ENCODE data around the gene HHIPL1.

The HHIPL1 gene

GRCh38 chr14:99609245-99610170 lies 35.4 kb upstream of the HHIPL1 start:
- DNase-seq: peak in 1 of 56 donors; percentile 26

DNA sequence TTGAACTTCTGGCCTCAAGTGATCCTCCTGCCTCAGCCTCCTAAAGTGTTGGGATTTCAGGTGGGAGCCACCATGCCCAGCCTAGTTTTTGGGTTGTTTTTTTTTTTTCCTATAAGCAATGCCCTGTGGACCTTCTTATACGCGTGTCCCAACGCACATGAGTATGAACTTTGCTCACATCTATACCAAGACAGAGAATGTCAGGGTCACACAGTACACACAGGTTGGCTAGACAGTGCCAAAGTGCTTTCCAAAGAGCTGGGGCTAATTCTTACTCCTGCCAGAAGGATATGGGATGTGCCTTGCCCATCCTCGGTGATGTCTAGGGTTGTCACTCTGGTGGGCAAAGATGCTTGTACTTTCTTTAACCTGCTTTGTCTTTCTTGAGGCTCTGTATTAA lies 33.3 kb upstream of the HHIPL1 start:
- DNase-seq: no peak

DNA sequence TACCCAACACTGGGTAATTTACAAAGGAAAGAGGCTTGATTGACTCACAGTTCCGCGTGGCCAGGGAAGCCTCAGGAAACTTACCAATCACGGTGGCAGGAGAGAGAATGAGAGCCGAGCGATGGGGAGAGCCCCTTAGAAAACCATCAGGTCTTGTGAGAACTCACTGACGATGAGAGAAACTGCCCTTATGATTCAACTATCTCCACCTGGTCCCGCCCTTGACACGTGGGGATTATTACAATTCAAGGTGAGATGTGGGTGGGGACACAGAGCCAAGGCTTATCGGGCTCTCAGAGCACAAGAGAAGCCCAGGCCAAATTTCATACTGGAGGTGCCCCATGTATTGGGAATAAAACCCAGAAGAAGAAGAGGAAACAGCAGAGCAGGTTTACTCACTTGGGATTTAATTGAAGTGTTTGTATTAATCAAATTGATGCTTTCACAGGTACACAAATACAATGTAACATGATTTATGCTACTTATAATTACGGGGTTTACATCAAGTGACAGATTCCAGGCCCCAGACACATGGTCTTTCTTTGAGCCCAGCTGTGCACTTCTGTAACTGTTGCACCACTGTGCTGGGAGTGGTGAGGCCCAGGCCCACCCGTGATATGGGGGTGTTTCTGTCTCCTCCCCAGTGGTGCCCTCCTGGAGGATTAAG lies 32.7 kb upstream of the HHIPL1 start:
- DNase-seq: no peak

- DNase-seq: no peak
Observed at GRCh38 chr14:99612738-99613330, 32.1 kb upstream of the HHIPL1 start.

DNA sequence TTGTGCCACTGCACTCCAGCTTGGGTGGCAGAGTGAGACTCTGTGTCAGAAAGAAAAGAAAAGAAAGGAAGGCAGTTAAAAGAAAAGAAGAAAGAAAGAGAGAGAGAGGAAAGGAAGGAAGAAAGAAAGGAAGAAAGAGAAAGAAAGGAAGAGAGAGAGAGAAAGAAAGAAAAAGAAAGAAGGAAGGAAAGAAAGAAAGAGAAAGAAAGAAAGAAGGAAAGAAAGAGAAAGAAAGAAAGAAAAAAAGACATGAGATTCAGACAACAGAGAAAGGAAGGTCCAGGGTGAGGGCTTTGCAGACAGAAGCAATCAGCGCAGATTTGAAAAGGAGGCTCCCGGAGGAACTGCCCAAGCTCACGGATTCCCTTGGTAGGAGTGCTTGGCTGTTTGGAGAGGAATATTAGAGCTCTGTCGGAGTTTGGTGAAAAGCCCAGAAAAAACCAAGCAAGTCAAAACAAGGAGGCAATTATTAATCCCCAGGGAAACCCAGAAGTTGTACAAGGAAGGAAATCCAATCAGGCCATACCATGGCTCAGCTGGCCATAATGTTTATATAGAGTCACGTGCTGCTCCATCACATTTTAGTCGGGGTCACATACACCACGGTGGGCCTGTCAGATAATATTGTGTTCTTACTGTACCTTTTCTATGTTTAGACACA lies 29.3 kb upstream of the HHIPL1 start:
- peak in 1 of 56 donors; percentile 19 for DNase-seq

DNA sequence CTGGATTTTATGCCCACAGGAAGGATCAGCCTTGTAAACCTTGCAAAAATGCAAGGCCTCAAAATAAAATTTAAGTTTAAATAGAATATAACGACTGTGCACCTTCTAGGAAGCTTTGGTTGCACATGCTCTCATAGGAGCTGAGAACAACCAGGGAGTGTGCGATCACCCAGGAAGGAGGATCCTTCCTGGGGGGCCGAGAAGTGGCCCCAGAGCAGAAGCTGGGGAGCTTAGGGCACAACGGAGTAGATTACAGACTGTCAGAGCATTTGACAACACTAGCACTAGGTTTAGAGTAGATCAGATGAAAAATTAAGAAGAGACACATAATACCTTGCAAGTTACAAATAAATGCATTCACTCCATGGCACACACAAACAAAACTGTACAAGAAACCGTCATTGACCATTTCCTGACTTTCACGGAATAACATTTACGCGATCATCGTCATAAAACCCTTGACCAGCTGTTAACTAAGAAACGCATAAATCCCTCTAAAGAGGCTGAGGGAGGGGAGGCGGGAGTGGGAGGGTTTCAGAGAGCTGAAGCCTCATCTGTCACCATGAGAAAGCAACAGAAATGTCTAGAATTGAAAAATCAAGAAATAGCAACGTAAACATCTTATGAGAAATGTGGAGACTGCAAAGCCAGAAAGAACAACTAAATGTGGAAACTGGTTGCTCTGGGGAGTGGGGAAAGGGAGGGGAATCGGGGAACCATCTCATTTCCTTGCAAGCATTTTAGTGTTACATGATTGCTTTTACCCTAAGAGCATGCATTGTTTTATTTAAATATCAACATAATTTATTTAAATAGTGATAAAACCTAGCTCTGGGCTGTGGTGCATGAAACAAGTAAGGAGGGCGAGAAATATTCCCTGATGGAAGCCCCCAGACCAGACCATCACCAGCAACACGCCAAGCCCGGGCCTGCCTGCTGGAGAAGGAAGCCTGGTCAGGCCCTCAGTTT lies 27.8 kb upstream of the HHIPL1 start:
- DNase-seq: no peak

- no peak for DNase-seq
Observed at GRCh38 chr14:99619835-99620834, 24.8 kb upstream of the HHIPL1 start.

GRCh38 chr14:99621948-99622347 lies 23.0 kb upstream of the HHIPL1 start:
- DNase-seq: no peak

DNA sequence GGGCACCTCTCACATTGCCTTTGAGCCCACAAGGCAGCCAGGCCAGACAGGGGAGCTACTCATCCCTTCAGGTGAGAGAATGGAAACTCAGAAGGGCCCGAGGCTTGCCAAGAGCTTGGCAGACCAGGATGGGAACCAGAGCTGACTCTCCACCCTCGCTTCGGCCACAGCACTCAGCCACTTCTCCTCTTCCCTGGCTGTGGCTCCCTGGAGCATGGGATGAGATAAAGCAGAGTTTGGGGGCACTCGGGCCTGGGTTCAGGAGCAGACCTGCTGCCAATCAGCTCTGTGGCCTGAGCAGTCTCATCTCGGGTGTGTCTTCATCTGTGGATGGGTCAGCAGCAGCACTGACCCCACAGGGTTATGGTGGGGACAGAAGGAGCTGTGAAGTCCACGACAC lies 20.9 kb upstream of the HHIPL1 start:
- no peak for DNase-seq

DNA sequence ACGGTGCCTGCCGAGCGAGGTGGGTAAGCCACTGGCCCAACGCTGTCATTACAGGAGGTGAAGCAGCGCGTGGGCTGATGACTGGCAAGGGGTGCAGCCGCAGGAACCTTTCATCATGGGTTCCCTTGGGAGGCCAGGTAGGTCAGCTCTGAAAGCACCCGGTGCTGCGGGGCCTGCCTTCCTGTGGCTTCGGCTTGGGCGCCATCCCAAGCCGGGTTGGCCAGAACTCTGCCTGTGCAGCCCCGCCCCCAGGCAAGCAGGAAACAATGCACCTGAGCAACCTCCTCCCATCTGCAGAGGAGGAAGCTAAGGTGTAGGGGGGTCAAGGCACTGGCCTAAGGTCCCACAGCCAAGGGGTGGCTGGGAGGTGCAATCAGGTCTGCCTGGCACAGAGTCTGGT lies 20.0 kb upstream of the HHIPL1 start:
- no peak for DNase-seq

DNA sequence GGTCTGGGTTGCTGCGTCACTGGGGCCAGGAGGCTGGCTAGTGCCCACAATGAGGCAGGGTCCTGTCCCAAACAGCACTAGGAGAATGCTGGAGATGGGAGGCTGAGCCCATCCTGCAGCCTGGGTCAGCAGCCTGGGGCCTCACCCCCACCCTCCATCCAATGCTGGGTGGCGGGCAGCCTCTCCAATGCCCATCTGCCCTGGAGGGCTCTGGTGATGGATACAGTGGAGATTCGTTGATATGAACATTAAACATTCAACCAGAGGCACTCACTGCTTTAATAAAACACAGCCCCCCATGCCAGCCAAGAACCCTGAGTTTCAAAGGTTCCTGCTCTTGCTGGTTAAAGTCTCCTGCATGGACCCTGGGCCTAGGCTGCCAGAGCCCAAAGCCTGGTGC lies 19.5 kb upstream of the HHIPL1 start:
- DNase-seq: no peak

GRCh38 chr14:99626041-99626648 lies 18.8 kb upstream of the HHIPL1 start:
- no peak for DNase-seq

GRCh38 chr14:99627100-99627499 lies 17.8 kb upstream of the HHIPL1 start:
- no peak for DNase-seq

GRCh38 chr14:99627510-99628381 lies 17.2 kb upstream of the HHIPL1 start:
- DNase-seq: no peak

DNA sequence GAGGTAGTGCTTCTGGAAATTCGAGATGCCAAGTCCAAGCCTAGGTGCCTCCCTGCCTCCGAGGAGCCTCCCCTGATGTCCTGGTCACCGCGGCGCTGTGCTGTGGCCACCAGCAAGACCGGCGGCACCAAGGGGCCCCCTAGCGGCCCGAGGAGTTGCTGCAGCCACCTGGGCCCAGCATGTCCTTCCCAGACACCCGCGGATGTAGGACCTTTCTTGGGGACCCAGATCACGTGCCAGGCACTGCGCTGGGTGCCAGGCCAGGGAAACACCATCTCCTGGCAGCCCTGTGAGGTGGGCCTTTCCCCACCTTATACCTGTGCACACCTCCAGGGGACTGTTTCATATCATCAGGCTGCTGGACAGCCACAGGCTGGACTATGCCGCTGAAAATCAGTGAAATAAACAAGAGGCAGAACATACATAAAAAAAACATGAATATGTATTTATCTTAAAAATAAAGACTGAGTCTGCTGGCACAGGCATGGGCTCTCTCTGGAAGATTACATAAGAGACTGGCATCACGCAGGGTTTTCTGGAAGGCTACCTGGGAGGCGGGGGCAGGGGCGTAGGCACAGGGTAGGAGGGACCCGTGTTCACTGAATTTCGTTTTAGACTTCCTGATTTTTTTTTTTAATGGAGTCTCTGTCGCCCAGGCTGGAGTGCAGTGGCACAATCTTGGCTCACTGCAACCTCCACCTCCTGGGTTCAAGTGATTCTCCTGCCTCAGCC lies 15.9 kb upstream of the HHIPL1 start:
- peak in 51 of 56 donors; percentile 7 to 85 (median 50) for DNase-seq

GRCh38 chr14:99630202-99630601 lies 14.7 kb upstream of the HHIPL1 start:
- no peak for DNase-seq

Measured in nucleus accumbens (tissue), 56 donors.